HEK293 (cell line): Measurements from ENCODE around the gene CCDC30.

Experiments
- CTCF ChIA-PET: fragments of 350-600 bp; formaldehyde crosslinking; extraction: SDS; loops from one replicate; lab custom pipeline; 2021; ENCODE audit warnings: antibody characterized with exemption; lab: Yijun Ruan, JAX
- POLR2A ChIA-PET: fragments of 300-600 bp; formaldehyde crosslinking; extraction: SDS; loops from one replicate; lab custom pipeline; 2020; ENCODE audit warnings: antibody characterized with exemption, inconsistent platforms; lab: Yijun Ruan, JAX
- H3K27ac ChIP-seq: fragments of 200-500 bp; sonication (Bioruptor generic); 2 replicates; pipeline ENCODE4 v1.5.1; 2014; ENCODE audit warnings: low read depth, low read length, control low read depth, inconsistent platforms; ENCODE audit errors: extremely low read depth
- H3K36me3 ChIP-seq, 2 experiments: fragments of 200-500 bp in 1 of 2; sonication (Bioruptor generic) in 1 of 2; 1 replicate in 1 of 2; 2 replicates in 1 of 2; pipeline ENCODE4 v1.5.1; 2014 to 2017; ENCODE audit warnings: inconsistent platforms in 2 of 2, low read length in 2 of 2; ENCODE audit not compliant: control insufficient read depth in 2 of 2, insufficient read depth in 1 of 2
- H3K4me1 ChIP-seq: fragments of 200-500 bp; sonication (Bioruptor generic); 2 replicates; pipeline ENCODE4 v1.5.1; 2014; ENCODE audit warnings: mild to moderate bottlenecking, low read length, inconsistent platforms; ENCODE audit not compliant: control insufficient read depth, insufficient read depth
- H3K4me3 ChIP-seq: 2 replicates; pipeline ENCODE4 v1.5.1; 2011; ENCODE audit warnings: low read depth, mild to moderate bottlenecking, control low read depth, low read length, moderate library complexity
- H3K9me3 ChIP-seq: fragments of 200-500 bp; sonication (Bioruptor generic); 2 replicates; pipeline ENCODE4 v1.5.1; 2014; ENCODE audit warnings: low read depth, low read length, inconsistent platforms; ENCODE audit not compliant: control insufficient read depth, insufficient read depth
- BCL11B ChIP-seq: fragments of 450-650 bp; formaldehyde crosslinking; IDR thresholded peaks from 2 replicates; pipeline ENCODE4 v1.5.1; 2016; ENCODE audit warnings: low read depth, missing biosample characterization, missing genetic modification characterization
- GLIS1 ChIP-seq: fragments of 450-650 bp; formaldehyde crosslinking; IDR thresholded peaks from 2 replicates; pipeline ENCODE4 v1.5.1; 2016; ENCODE audit warnings: missing biosample characterization, missing genetic modification characterization
- HOXA7 ChIP-seq: sonication (generic); formaldehyde crosslinking; IDR thresholded peaks from 2 replicates; pipeline ENCODE4 v1.8.1; 2022; ENCODE audit warnings: missing genetic modification reagents, borderline replicate concordance
- MZF1 ChIP-seq: fragments of 450-650 bp; formaldehyde crosslinking; IDR thresholded peaks from 2 replicates; pipeline ENCODE4 v1.5.1; 2017; ENCODE audit warnings: missing biosample characterization, missing genetic modification characterization, borderline replicate concordance
- SP3 ChIP-seq: fragments of 450-650 bp; formaldehyde crosslinking; IDR thresholded peaks from 2 replicates; pipeline ENCODE4 v1.5.1; 2016; ENCODE audit warnings: missing biosample characterization, missing genetic modification characterization
- ZBTB6 ChIP-seq: fragments of 450-650 bp; formaldehyde crosslinking; IDR thresholded peaks from 2 replicates; pipeline ENCODE4 v1.5.1; 2017; ENCODE audit warnings: missing biosample characterization, missing genetic modification characterization
- ZNF114 ChIP-seq: fragments of 450-650 bp; formaldehyde crosslinking; IDR thresholded peaks from 2 replicates; pipeline ENCODE4 v1.5.0; 2017; ENCODE audit warnings: missing biosample characterization, missing genetic modification characterization
- ZNF146 ChIP-seq: fragments of 450-650 bp; formaldehyde crosslinking; IDR thresholded peaks from 2 replicates; pipeline ENCODE4 v1.5.1; 2016; ENCODE audit warnings: missing biosample characterization, missing genetic modification characterization
- ZNF174 ChIP-seq: fragments of 450-650 bp; formaldehyde crosslinking; IDR thresholded peaks from 2 replicates; pipeline ENCODE4 v1.5.0; 2017; ENCODE audit warnings: missing biosample characterization, mild to moderate bottlenecking, missing genetic modification characterization
- ZNF184 ChIP-seq: fragments of 450-650 bp; IDR thresholded peaks from 2 replicates; pipeline ENCODE4 v1.5.1; 2018; ENCODE audit warnings: missing biosample characterization, mild to moderate bottlenecking, missing genetic modification characterization
- ZNF610 ChIP-seq: fragments of 450-650 bp; formaldehyde crosslinking; IDR thresholded peaks from 2 replicates; pipeline ENCODE4 v1.5.1; 2016; ENCODE audit warnings: missing biosample characterization, missing genetic modification characterization, borderline replicate concordance
- ZNF654 ChIP-seq: fragments of 450-650 bp; formaldehyde crosslinking; IDR thresholded peaks from 2 replicates; pipeline ENCODE4 v1.5.1; 2016; ENCODE audit warnings: low read depth, missing biosample characterization, missing genetic modification characterization
- ZNF660 ChIP-seq: fragments of 450-650 bp; IDR thresholded peaks from 2 replicates; pipeline ENCODE4 v1.5.1; 2018; ENCODE audit warnings: missing biosample characterization, mild to moderate bottlenecking, missing genetic modification characterization
- ZNF768 ChIP-seq: fragments of 450-650 bp; formaldehyde crosslinking; IDR thresholded peaks from 2 replicates; pipeline ENCODE4 v1.5.1; 2018; ENCODE audit warnings: missing biosample characterization, mild to moderate bottlenecking, missing genetic modification characterization
- ZSCAN5A ChIP-seq: fragments of 450-650 bp; formaldehyde crosslinking; IDR thresholded peaks from 2 replicates; pipeline ENCODE4 v1.5.1; 2016; ENCODE audit warnings: missing biosample characterization, missing genetic modification characterization

CCDC30 gene

GRCh38 chr1:42432714-42433113 is 30.4 kb upstream of the CCDC30 start:
- no peak for TF ChIP-seq ZNF114 (tag by site-specific recombination)
- TF ChIP-seq ZSCAN5A (tag by site-specific recombination), result no peak
- TF ChIP-seq ZNF654 (tag by site-specific recombination), result no peak
- TF ChIP-seq BCL11B (tag by site-specific recombination), result no peak
- no peak for TF ChIP-seq ZNF174
- no peak for TF ChIP-seq ZNF184
- no peak for TF ChIP-seq ZNF768 (tag by site-specific recombination)
- TF ChIP-seq SP3 (tag by site-specific recombination), result no peak
- TF ChIP-seq, all 188 proteins: peak for 0
- H3K9me3 ChIP-seq, result no peaks in the 10 kb centered on the region
- no peaks in the 10 kb centered on the region for H3K4me1 ChIP-seq
- H3K4me3 ChIP-seq, result no peak overlapping the region
- H3K27ac ChIP-seq, result no peak overlapping the region
- no peaks in the 10 kb centered on the region for H3K36me3 ChIP-seq
- ChIA-PET POLR2A (no interaction called here), CTCF (no interaction called here)

GRCh38 chr1:42433369-42433768 is 29.7 kb upstream of the CCDC30 start:
- ChIA-PET CTCF (no interaction called here), POLR2A (interaction anchor here (0.6 kb wide), 1 partner anchor 1946 kb away, joined by 10 read pairs; no protein-coding TSS in a partner anchor)
- Histone ChIP-seq H3K9me3 (no peaks in the 10 kb centered on the region), H3K36me3 (no peaks in the 10 kb centered on the region), H3K4me3 (no peak overlapping the region), H3K4me1 (no peaks in the 10 kb centered on the region), H3K27ac (no peak overlapping the region)
- no peak for TF ChIP-seq BCL11B (tag by site-specific recombination)
- no peak for TF ChIP-seq MZF1
- no peak for TF ChIP-seq ZNF660

GRCh38 chr1:42434340-42434739 is 28.7 kb upstream of the CCDC30 start:
- TF ChIP-seq ZNF610 (peak; percentile 99), HOXA7 (no peak)
- H3K4me3 ChIP-seq, result no peak overlapping the region
- ChIA-PET POLR2A (no interaction called here), CTCF (no interaction called here)
- no peaks in the 10 kb centered on the region for H3K4me1 ChIP-seq
- no peaks in the 10 kb centered on the region for H3K36me3 ChIP-seq
- H3K9me3 ChIP-seq, result no peaks in the 10 kb centered on the region
- H3K27ac ChIP-seq, result no peak overlapping the region

GRCh38 chr1:42439940-42440339 is 23.1 kb upstream of the CCDC30 start:
- Histone ChIP-seq H3K36me3 (no peaks in the 10 kb centered on the region), H3K4me1 (no peaks in the 10 kb centered on the region), H3K4me3 (no peak overlapping the region), H3K9me3 (no peaks in the 10 kb centered on the region), H3K27ac (no peak overlapping the region)
- CTCF ChIA-PET, result interaction anchor here (0.6 kb wide), 1 partner anchor 95 kb away, joined by 3 read pairs; no protein-coding TSS in a partner anchor
- POLR2A ChIA-PET, result no interaction called here
- TF ChIP-seq ZNF146 (0 out of 2 replicates have a peak, but pooled peaks have one; percentile 24), GLIS1 (tag by site-specific recombination) (no peak), ZBTB6 (tag by site-specific recombination) (peak; percentile 29; the same call in 1 of the 2 replicates)
- TF ChIP-seq, all 188 proteins: peak for 2
